Endothelial cell of umbilical vein (primary cell): Measurements from ENCODE around the gene PGRMC1. TPM values are rescaled to one million over a fixed set of nuclear protein-coding genes. Genes with fewer than 3 reads are reported as not detected.

Experiments
- BruUV-seq: library from RNA; stranded (reverse); fragments of 400-500 nt; replicated peaks from 2 replicates; lab custom pipeline; 2021; lab: Mats Ljungman, UMichigan
- CTCF ChIA-PET: fragments of 300-600, 350-600 bp; sonication (Branson Sonifier 250); formaldehyde crosslinking; loops from one replicate; lab custom pipeline; 2021; ENCODE audit warnings: antibody characterized with exemption, inconsistent platforms; lab: Charles Lee
- POLR2A ChIA-PET: fragments of 300-600, 350-600 bp; sonication (Branson Sonifier 250); formaldehyde crosslinking; loops from one replicate; lab custom pipeline; 2021; ENCODE audit warnings: antibody characterized with exemption, inconsistent platforms; lab: Charles Lee
- DNase-seq: peaks from one replicate; pipeline ENCODE4 v3.0.0-alpha.2; 2011; ENCODE audit warnings: low read depth, low spot score
- FAIRE-seq: peaks from 2 replicates; lab custom pipeline; 2011; peaks lifted over from hg19 to GRCh38; lab: Jason Lieb, UNC
- H2AFZ ChIP-seq: 2 replicates; pipeline ENCODE4 v1.6.0; 2012; ENCODE audit warnings: low read depth, low read length, control low read depth, inconsistent platforms
- H3K27ac ChIP-seq: 2 replicates; pipeline ENCODE4 v1.5.1; 2011; ENCODE audit warnings: low read depth, mild to moderate bottlenecking, control low read depth, low read length, moderate library complexity; ENCODE audit not compliant: insufficient read depth
- H3K27me3 ChIP-seq, 2 experiments: 2 replicates each; pipeline versions ENCODE4 v1.6.0 to v1.6.1; 2011; ENCODE audit warnings: low read length in 2 of 2, mixed read lengths in 1 of 2; ENCODE audit not compliant: control insufficient read depth in 2 of 2, insufficient read depth in 2 of 2
- H3K36me3 ChIP-seq, 2 experiments: 2 replicates in 1 of 2; 3 replicates in 1 of 2; pipeline ENCODE4 v1.5.1; 2011; ENCODE audit warnings: low read length in 2 of 2, mild to moderate bottlenecking in 1 of 2, moderate library complexity in 1 of 2; ENCODE audit not compliant: control insufficient read depth in 2 of 2, insufficient read depth in 2 of 2; ENCODE audit errors: extremely low read depth in 1 of 2
- H3K4me1 ChIP-seq: 3 replicates; pipeline ENCODE4 v1.5.1; 2011; ENCODE audit warnings: mild to moderate bottlenecking, low read length; ENCODE audit not compliant: control insufficient read depth, insufficient read depth; ENCODE audit errors: extremely low read depth
- H3K4me2 ChIP-seq: 2 replicates; pipeline ENCODE4 v1.6.1; 2011; ENCODE audit warnings: low read length, control low read depth, mixed read lengths; ENCODE audit not compliant: insufficient read depth
- H3K4me3 ChIP-seq, 3 experiments: fragments of 200-600 bp in 1 of 3; sonication (generic), shearing (Covaris generic) in 1 of 3; replicated peaks in 1 of 3; 2 replicates each; pipeline ENCODE4 v1.5.1; 2011 to 2016; ENCODE audit warnings: control low read depth in 3 of 3, low read length in 3 of 3, mild to moderate bottlenecking in 2 of 3, inconsistent platforms in 1 of 3, low read depth in 1 of 3, moderate library complexity in 1 of 3; ENCODE audit not compliant: insufficient read depth in 1 of 3
- H3K79me2 ChIP-seq: 2 replicates; pipeline ENCODE4 v1.6.0; 2012; ENCODE audit warnings: low read length, inconsistent platforms; ENCODE audit not compliant: control insufficient read depth, insufficient read depth
- H3K9ac ChIP-seq: replicated peaks from 2 replicates; pipeline ENCODE3; 2011; ENCODE audit warnings: low read length, control low read depth; ENCODE audit not compliant: insufficient read depth; ENCODE audit errors: extremely low read depth
- H3K9me1 ChIP-seq: replicated peaks from 3 replicates; pipeline ENCODE4 v1.6.0; 2011; ENCODE audit warnings: mild to moderate bottlenecking, low read length; ENCODE audit not compliant: control insufficient read depth, insufficient read depth; ENCODE audit errors: extremely low read depth
- H3K9me3 ChIP-seq: replicated peaks from 2 replicates; pipeline ENCODE4 v1.5.1; 2012; ENCODE audit warnings: low read length, inconsistent platforms; ENCODE audit not compliant: control insufficient read depth, insufficient read depth
- H4K20me1 ChIP-seq: replicated peaks from 2 replicates; pipeline ENCODE3; 2011; ENCODE audit warnings: mild to moderate bottlenecking, low read length; ENCODE audit not compliant: control insufficient read depth, insufficient read depth; ENCODE audit errors: extremely low read depth
- CTCF ChIP-seq, 2 donors: IDR thresholded peaks; 1 replicate in 1 of 2; 2 replicates in 1 of 2; pipeline ENCODE4 v1.5.1; 2011; ENCODE audit warnings: low read length in 2 of 2, mild to moderate bottlenecking in 2 of 2, moderate library complexity in 2 of 2, control low read depth in 1 of 2, inconsistent platforms in 1 of 2, low read depth in 1 of 2; ENCODE audit not compliant: insufficient read depth in 1 of 2; ENCODE audit errors: extremely low read depth in 1 of 2
- EZH2 ChIP-seq: IDR thresholded peaks from 2 replicates; pipeline ENCODE4 v1.6.1; 2012; ENCODE audit warnings: borderline replicate concordance, low read depth, mild to moderate bottlenecking, moderate library complexity, low read length, inconsistent platforms; ENCODE audit not compliant: severe bottlenecking
- FOS ChIP-seq: IDR thresholded peaks from 2 replicates; pipeline ENCODE4 v1.6.1; 2011; ENCODE audit warnings: mild to moderate bottlenecking, low read length, moderate library complexity, borderline replicate concordance; ENCODE audit not compliant: insufficient read depth
- GATA2 ChIP-seq: IDR thresholded peaks from 2 replicates; pipeline ENCODE4 v1.7.0; 2011; ENCODE audit warnings: low read depth, mild to moderate bottlenecking, moderate library complexity, mixed read lengths, low read length; ENCODE audit not compliant: insufficient read length, insufficient read depth
- JUN ChIP-seq: IDR thresholded peaks from 2 replicates; pipeline ENCODE4 v1.6.1; 2011; ENCODE audit warnings: borderline replicate concordance, low read depth; ENCODE audit not compliant: insufficient read length, insufficient read depth
- MAX ChIP-seq: IDR thresholded peaks from 2 replicates; pipeline ENCODE4 v1.6.1; 2011; ENCODE audit not compliant: insufficient read depth, insufficient read length
- MYC ChIP-seq: IDR thresholded peaks from one replicate; pipeline ENCODE4 v1.6.1; 2011; ENCODE audit warnings: mild to moderate bottlenecking, low read depth, low read length
- POLR2A ChIP-seq: IDR thresholded peaks from 2 replicates; pipeline ENCODE4 v1.6.1; 2012; ENCODE audit warnings: low read depth, mild to moderate bottlenecking, control low read depth, low read length
- POLR2AphosphoS5 ChIP-seq: IDR thresholded peaks from 2 replicates; pipeline ENCODE4 v1.6.1; 2012; ENCODE audit warnings: low read depth, mild to moderate bottlenecking, control low read depth, low read length, moderate library complexity; ENCODE audit not compliant: insufficient read depth
- dilution Hi-C: fragments of 300-500 bp; cut with MboI; formaldehyde crosslinking; loops from one replicate; pipeline ENCODE4 v1.15.0; 2019; ENCODE audit warnings: low sequenced_read_pairs; ENCODE audit not compliant: extremely low pct_ligation_motif_present
- intact Hi-C: fragments of 100-400 bp; cut with micrococcal nuclease; formaldehyde crosslinking; loops from one replicate; pipeline ENCODE4 v1.10.0; 2022
- polyA plus RNA-seq, 4 experiments: library from polyadenylated mRNA; depleted of rRNA in 3 of 4; stranded (reverse) in 3 of 4; unstranded in 1 of 4; fragments of >200 nt; gene quantifications; 2 replicates each; pipeline versions ENCODE4 v1.2.1 to v1.2.3, GENCODE V29; 2011 to 2012; ENCODE audit warnings: missing spikeins in 1 of 4
- total RNA-seq: library from RNA; stranded (reverse); gene quantifications from 2 replicates; pipeline ENCODE4 v1.2.3, GENCODE V29; 2021

Gene PGRMC1
- total and polyA plus RNA-seq, 2 donors (not counting 3 experiments of a cell fraction or from before 2014, with no cell fraction given): 37.4 to 61.8 TPM

- Histone ChIP-seq H3K36me3 (no peaks in the 10 kb centered on the region), H3K4me2 (no peak overlapping the region), H3K9me3 (no peaks in the 10 kb centered on the region), H2AFZ (no peak overlapping the region), H3K27me3 (no peaks in the 10 kb centered on the region), H3K79me2 (no peaks in the 10 kb centered on the region), H3K9ac (no peak overlapping the region), H4K20me1 (no peaks in the 10 kb centered on the region), H3K27ac (no peak overlapping the region), H3K4me3 (no peak overlapping the region), H3K4me1 (no peaks in the 10 kb centered on the region), H3K9me1 (no peaks in the 10 kb centered on the region)
- no peak for TF ChIP-seq POLR2A
- no peak for TF ChIP-seq MYC
- TF ChIP-seq POLR2AphosphoS5: no peak
- no peak for TF ChIP-seq GATA2
- no peak for TF ChIP-seq EZH2
- TF ChIP-seq FOS: no peak
- no peak for TF ChIP-seq CTCF (IDR thresholded peaks at IDR 0.05; ENCODE audit: extremely low read depth in 1 of 2, insufficient read depth in 1 of 2, low read depth in 1 of 2, low read length in 2 of 2)
- no peak for TF ChIP-seq JUN
- TF ChIP-seq MAX: no peak
- no peak for DNase-seq
- no TSS peak for BruUV-seq
- intact Hi-C loops: no loop called here
- FAIRE-seq: no peak
- POLR2A ChIA-PET: no interaction called here
- CTCF ChIA-PET: no interaction called here
- dilution Hi-C loops: no loop called here
Observed at GRCh38 chrX:119187298-119187697, 48.8 kb upstream of the PGRMC1 start.
